GM19043 (cell line): ENCODE results near the gene TLL2.

Experiments used
- ATAC-seq: cut with Tn5 transposase; IDR thresholded peaks from one replicate; pipeline ENCODE4 v1.9.1; 2021; ENCODE audit warnings: low read depth; ENCODE audit not compliant: unreplicated experiment

TLL2 gene

GRCh38 chr10:96401036-96401435, 112.7 kb downstream of the TLL2 start:
- no peak for ATAC-seq

- ATAC-seq = no peak
These were observed 113.3 kb downstream of the TLL2 start for GRCh38 chr10:96400465-96400864.

- no peak for ATAC-seq
These were observed 115.8 kb downstream of the TLL2 start for GRCh38 chr10:96397902-96398301.

- ATAC-seq = no peak
These were observed 117.5 kb downstream of the TLL2 start for GRCh38 chr10:96395931-96396877.

GRCh38 chr10:96390460-96390864, 123.3 kb downstream of the TLL2 start:
- ATAC-seq = no peak

GRCh38 chr10:96389785-96390184, 123.9 kb downstream of the TLL2 start:
- ATAC-seq = no peak

- ATAC-seq = no peak
These were observed 126.1 kb downstream of the TLL2 start for GRCh38 chr10:96387601-96388000.

- no peak for ATAC-seq
These were observed 126.6 kb downstream of the TLL2 start for GRCh38 chr10:96387161-96387560.

- no peak for ATAC-seq
These were observed 129.2 kb downstream of the TLL2 start for GRCh38 chr10:96384506-96384905.

GRCh38 chr10:96380821-96381220, 132.9 kb downstream of the TLL2 start:
- ATAC-seq = no peak

- ATAC-seq = no peak
These were observed 134.0 kb downstream of the TLL2 start for GRCh38 chr10:96379758-96380157.

GRCh38 chr10:96378741-96379140, 135.0 kb downstream of the TLL2 start:
- ATAC-seq = no peak

GRCh38 chr10:96377816-96378294, 135.9 kb downstream of the TLL2 start:
- ATAC-seq = no peak

- no peak for ATAC-seq
These were observed 137.2 kb downstream of the TLL2 start for GRCh38 chr10:96376483-96376882.

GRCh38 chr10:96374985-96375830, 138.5 kb downstream of the TLL2 start:
- peak; percentile 76 for ATAC-seq

- no peak for ATAC-seq
These were observed 139.1 kb downstream of the TLL2 start for GRCh38 chr10:96374639-96374984.

GRCh38 chr10:96374004-96374403, 139.7 kb downstream of the TLL2 start:
- ATAC-seq = no peak

- ATAC-seq = no peak
These were observed 142.4 kb downstream of the TLL2 start for GRCh38 chr10:96371356-96371755.

GRCh38 chr10:96370584-96371157, 143.1 kb downstream of the TLL2 start:
- ATAC-seq = no peak

- no peak for ATAC-seq
These were observed 143.7 kb downstream of the TLL2 start for GRCh38 chr10:96369890-96370583.
